ENCODE results near the gene NSL1. TPM values are rescaled to one million over a fixed set of nuclear protein-coding genes. Genes with fewer than 3 reads are reported as not detected.
A peak's percentile ranks its signal among the peaks of the same experiment; 100 is the strongest.

Gene NSL1
- total RNA-seq, 1 donor = 42.3 TPM

DNA sequence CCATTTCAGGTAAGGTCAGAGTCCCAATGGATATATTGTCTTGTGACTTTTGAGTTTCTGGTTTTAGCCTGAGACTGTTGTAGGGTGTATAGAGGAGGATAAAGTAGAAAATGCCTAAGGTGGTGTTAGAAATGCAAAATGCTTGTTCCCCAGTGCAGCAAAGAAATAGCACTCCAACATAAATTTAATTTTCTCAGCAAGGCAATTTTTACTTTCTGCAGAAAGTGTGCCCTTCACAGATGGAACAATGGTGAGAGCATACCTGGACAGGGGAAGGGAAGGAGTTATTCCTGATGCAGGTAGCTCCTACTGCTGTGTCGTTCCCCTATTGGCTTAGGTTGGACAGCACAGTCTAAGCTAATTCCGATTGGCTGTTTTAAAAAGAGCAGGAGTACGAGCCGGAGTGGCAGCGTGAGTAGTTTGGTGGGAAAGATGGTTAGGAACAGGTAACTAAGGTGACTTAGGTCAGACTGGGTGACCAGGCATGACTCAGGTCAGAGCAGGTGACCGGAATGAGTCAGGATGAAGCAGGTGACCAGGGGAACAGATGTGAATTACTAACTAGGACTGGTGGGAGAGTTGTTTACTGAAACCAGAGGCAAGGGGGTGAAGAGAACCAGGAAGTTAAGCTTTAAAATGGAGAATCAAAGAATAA, 34.3 kb upstream of the NSL1 start:
- no peak for DNase-seq (ENCODE audit: low read depth)
- no peak overlapping the region for H3K4me3 ChIP-seq (ENCODE audit: low read depth, low read length)
- TF ChIP-seq, protein P1, sequence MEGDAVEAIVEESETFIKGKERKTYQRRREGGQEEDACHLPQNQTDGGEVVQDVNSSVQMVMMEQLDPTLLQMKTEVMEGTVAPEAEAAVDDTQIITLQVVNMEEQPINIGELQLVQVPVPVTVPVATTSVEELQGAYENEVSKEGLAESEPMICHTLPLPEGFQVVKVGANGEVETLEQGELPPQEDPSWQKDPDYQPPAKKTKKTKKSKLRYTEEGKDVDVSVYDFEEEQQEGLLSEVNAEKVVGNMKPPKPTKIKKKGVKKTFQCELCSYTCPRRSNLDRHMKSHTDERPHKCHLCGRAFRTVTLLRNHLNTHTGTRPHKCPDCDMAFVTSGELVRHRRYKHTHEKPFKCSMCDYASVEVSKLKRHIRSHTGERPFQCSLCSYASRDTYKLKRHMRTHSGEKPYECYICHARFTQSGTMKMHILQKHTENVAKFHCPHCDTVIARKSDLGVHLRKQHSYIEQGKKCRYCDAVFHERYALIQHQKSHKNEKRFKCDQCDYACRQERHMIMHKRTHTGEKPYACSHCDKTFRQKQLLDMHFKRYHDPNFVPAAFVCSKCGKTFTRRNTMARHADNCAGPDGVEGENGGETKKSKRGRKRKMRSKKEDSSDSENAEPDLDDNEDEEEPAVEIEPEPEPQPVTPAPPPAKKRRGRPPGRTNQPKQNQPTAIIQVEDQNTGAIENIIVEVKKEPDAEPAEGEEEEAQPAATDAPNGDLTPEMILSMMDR (IDR thresholded peaks at IDR 0.05; ENCODE audit: insufficient read depth, low read depth, low read length) = no peak

DNA sequence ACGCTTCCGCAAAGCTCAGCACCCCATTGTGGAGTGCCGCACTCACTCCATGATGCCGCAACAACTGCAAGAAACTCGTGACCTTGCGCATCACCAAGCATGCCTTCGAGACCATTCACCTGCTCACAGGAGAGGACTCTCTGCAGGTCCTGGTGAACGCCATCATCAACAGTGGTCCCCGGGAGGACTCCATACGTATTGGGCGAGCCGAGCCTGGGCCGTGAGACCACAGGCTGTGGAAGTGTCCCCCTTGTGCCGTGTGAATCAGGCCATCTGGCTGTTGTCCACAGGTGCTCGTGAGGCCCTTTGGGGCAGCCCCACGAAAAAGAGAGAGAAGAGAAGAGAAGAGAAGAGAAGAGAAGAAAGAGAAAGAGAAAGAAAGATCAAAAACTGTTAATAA, 32.6 kb upstream of the NSL1 start:
- no peak for DNase-seq (ENCODE audit: low read depth)
- TF ChIP-seq, protein P1 (IDR thresholded peaks at IDR 0.05; ENCODE audit: insufficient read depth, low read depth, low read length) = no peak

GRCh38 chr1:212822956-212823355, 31.4 kb upstream of the NSL1 start:
- H3K4me3 ChIP-seq (ENCODE audit: low read depth, low read length) = no peak overlapping the region
- DNase-seq (ENCODE audit: low read depth) = no peak
- TF ChIP-seq, protein P1 (IDR thresholded peaks at IDR 0.05; ENCODE audit: insufficient read depth, low read depth, low read length) = no peak

More for the DNA sequence above, 32.6 kb upstream of the NSL1 start:
- H3K4me3 ChIP-seq (ENCODE audit: low read depth, low read length) = no peak overlapping the region

DNA sequence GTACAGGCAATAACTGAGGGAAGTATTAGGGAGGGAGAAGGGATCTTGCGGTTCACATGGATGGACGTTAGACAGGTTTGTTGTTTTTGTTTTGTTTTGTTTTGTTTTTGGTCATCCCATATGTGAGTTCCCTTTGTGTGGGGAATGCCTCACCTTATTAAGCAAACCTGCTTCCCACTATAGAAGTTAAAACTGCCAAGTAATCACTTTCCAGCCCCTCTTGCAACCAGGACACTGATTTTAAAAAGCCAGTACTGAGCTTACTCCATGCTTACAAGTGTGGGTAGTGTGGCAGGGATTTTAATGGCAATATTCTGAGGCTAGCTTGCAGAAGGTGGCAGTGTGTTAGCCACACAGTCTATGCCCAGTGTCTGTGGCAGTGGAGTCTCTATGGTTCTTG, 29.4 kb upstream of the NSL1 start:
- DNase-seq (ENCODE audit: low read depth) = no peak
- TF ChIP-seq, protein P1 (IDR thresholded peaks at IDR 0.05; ENCODE audit: insufficient read depth, low read depth, low read length) = no peak
- H3K4me3 ChIP-seq (ENCODE audit: low read depth, low read length) = no peak overlapping the region

- DNase-seq (ENCODE audit: low read depth) = peak; percentile 92
- no peak overlapping the region for H3K4me3 ChIP-seq (ENCODE audit: low read depth, low read length)
- TF ChIP-seq, protein P1 (IDR thresholded peaks at IDR 0.05; ENCODE audit: insufficient read depth, low read depth, low read length) = no peak
Observed at GRCh38 chr1:212819726-212820125, 28.1 kb upstream of the NSL1 start.

DNA sequence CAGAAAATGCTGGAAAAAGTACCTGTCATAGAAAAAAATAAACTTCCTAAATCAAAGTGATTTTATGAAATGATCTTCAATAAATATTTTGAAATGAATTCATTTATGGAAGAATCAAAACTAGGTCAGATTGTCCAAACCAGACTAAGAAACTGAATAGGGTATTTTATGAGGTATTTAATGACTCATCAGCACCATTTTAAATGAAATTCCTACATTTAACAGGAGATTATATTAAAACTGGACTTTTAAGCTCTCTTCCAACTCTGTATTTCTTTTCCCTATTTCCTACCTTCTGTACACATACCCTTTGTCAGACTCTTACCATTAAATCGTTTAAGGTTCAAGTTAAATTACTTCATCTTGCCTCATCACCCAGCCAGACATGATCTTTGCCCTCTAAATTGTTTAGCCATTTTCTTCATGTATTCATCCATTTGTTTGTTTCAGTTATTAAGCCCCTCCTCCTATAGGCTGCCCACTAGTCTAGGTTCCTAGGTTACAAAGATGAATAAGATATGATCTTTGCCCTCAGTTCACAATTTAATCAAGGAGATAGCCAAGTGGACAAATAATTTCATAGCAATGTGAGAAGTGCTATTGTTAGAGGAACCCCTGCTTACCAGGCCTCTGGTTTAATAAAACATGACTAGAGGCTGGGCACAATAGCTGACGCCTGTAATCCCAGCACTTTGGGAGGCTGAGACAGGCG, 25.1 kb upstream of the NSL1 start:
- peak; percentile 27 for DNase-seq (ENCODE audit: low read depth)
- TF ChIP-seq, protein P1 (IDR thresholded peaks at IDR 0.05; ENCODE audit: insufficient read depth, low read depth, low read length) = no peak
- H3K4me3 ChIP-seq (ENCODE audit: low read depth, low read length) = no peak overlapping the region
